ENCODE measurements around the gene POLR2L. TPM values are rescaled to one million over a fixed set of nuclear protein-coding genes. Genes with fewer than 3 reads are reported as not detected.

The POLR2L gene
- total and polyA plus RNA-seq, 2 of the 13 experiments (the other 11 are each of a cell fraction or from before 2014, with no cell fraction given), result 104 to 114 TPM

DNA sequence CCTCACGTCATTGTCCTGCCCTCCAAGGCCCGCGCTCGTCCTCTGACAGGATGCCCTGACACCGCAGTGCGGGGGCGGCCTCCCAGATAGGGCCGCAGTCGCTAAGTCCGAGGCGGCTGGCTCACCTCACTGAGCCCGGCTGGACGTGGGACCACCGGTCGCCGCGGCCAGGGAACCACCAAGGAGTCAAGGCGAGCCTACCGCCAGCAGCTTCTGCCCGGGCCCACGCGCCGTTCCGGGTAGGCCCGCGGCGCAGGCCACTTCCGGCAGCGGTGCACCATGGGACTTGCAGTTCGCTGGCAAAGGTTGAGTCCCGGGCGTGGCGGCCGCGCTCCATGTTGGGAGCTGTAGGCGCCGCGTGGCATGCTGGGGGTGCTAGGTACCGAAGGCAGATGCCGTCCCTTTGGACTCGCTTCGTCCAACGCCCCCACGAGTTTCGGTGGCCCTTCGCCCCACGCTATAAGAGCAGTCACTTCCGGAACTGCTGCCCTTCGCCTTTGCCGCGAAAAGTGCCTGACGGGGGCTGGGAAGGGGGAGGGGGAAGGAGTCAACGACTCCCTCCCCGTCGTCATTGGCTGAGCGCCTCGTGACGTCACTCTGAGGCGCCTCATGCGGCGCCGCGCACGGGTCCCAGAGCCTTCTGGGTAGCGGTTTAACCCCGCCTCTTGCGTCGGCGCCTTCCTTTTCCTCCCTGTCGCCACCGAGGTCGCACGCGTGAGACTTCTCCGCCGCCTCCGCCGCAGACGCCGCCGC is 32.9 kb downstream of the POLR2L start, which contains the start of gene RPLP2 (continued):
- TF ChIP-seq ZBTB38 (CRISPR knock-in tag; IDR thresholded peaks at IDR 0.05) (no peak; the same call in 1 of the 2 replicates), HNF4A (CRISPR knock-in tag; IDR thresholded peaks at IDR 0.05) (no peak; the same call in 1 of the 2 replicates), EP300 (IDR thresholded peaks at IDR 0.05; ENCODE audit: low read depth in 2 of 2, low read length in 2 of 2) (peak in 1 of 2 experiments; percentile 7; a peak in 1 of 4 replicates), EP300 (CRISPR knock-in tag; IDR thresholded peaks at IDR 0.05; ENCODE audit: borderline replicate concordance) (no peak; the same call in 1 of the 2 replicates), ELF3 (CRISPR knock-in tag; IDR thresholded peaks at IDR 0.05) (peak; percentile 59), ZNF17 (CRISPR knock-in tag; IDR thresholded peaks at IDR 0.05) (no peak), ZNF383 (CRISPR knock-in tag; IDR thresholded peaks at IDR 0.05; ENCODE audit: borderline replicate concordance) (peak; percentile 86; the same call in 1 of the 2 replicates), MTF2 (CRISPR knock-in tag; IDR thresholded peaks at IDR 0.05; ENCODE audit: borderline replicate concordance) (no peak), HNRNPH1 (optimal IDR thresholded peaks at IDR 0.05; ENCODE audit: low read depth, low read length) (no peak), AGO1 (IDR thresholded peaks at IDR 0.05; ENCODE audit: low read depth, low read length, poor library complexity, severe bottlenecking) (peak; percentile 40), DR1 (CRISPR knock-in tag; IDR thresholded peaks at IDR 0.05) (peak; percentile 80), ZC3H4 (CRISPR knock-in tag; IDR thresholded peaks at IDR 0.05; ENCODE audit: borderline replicate concordance) (no peak), FIP1L1 (IDR thresholded peaks at IDR 0.05; ENCODE audit: borderline replicate concordance, insufficient read depth, low read depth, low read length) (no peak), DPF2 (CRISPR knock-in tag; IDR thresholded peaks at IDR 0.05; ENCODE audit: borderline replicate concordance, low read depth) (no peak)
- TF ChIP-seq, protein P1, sequence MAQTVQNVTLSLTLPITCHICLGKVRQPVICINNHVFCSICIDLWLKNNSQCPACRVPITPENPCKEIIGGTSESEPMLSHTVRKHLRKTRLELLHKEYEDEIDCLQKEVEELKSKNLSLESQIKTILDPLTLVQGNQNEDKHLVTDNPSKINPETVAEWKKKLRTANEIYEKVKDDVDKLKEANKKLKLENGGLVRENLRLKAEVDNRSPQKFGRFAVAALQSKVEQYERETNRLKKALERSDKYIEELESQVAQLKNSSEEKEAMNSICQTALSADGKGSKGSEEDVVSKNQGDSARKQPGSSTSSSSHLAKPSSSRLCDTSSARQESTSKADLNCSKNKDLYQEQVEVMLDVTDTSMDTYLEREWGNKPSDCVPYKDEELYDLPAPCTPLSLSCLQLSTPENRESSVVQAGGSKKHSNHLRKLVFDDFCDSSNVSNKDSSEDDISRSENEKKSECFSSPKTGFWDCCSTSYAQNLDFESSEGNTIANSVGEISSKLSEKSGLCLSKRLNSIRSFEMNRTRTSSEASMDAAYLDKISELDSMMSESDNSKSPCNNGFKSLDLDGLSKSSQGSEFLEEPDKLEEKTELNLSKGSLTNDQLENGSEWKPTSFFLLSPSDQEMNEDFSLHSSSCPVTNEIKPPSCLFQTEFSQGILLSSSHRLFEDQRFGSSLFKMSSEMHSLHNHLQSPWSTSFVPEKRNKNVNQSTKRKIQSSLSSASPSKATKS (CRISPR knock-in tag; IDR thresholded peaks at IDR 0.05), result no peak
- TF ChIP-seq, protein P2, sequence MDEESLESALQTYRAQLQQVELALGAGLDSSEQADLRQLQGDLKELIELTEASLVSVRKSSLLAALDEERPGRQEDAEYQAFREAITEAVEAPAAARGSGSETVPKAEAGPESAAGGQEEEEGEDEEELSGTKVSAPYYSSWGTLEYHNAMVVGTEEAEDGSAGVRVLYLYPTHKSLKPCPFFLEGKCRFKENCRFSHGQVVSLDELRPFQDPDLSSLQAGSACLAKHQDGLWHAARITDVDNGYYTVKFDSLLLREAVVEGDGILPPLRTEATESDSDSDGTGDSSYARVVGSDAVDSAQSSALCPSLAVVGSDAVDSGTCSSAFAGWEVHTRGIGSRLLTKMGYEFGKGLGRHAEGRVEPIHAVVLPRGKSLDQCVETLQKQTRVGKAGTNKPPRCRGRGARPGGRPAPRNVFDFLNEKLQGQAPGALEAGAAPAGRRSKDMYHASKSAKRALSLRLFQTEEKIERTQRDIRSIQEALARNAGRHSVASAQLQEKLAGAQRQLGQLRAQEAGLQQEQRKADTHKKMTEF (CRISPR knock-in tag; IDR thresholded peaks at IDR 0.05), result peak; percentile 84
- TF ChIP-seq, protein P3, sequence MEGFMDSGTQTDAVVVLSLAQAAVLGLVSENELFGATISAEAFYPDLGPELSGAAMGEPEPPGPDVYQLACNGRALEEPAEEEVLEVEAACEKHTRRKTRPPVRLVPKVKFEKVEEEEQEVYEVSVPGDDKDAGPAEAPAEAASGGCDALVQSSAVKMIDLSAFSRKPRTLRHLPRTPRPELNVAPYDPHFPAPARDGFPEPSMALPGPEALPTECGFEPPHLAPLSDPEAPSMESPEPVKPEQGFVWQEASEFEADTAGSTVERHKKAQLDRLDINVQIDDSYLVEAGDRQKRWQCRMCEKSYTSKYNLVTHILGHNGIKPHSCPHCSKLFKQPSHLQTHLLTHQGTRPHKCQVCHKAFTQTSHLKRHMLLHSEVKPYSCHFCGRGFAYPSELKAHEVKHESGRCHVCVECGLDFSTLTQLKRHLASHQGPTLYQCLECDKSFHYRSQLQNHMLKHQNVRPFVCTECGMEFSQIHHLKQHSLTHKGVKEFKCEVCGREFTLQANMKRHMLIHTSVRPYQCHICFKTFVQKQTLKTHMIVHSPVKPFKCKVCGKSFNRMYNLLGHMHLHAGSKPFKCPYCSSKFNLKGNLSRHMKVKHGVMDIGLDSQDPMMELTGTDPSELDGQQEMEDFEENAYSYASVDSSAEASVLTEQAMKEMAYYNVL (CRISPR knock-in tag; IDR thresholded peaks at IDR 0.05; ENCODE audit: borderline replicate concordance), result no peak
- TF ChIP-seq, protein P4, sequence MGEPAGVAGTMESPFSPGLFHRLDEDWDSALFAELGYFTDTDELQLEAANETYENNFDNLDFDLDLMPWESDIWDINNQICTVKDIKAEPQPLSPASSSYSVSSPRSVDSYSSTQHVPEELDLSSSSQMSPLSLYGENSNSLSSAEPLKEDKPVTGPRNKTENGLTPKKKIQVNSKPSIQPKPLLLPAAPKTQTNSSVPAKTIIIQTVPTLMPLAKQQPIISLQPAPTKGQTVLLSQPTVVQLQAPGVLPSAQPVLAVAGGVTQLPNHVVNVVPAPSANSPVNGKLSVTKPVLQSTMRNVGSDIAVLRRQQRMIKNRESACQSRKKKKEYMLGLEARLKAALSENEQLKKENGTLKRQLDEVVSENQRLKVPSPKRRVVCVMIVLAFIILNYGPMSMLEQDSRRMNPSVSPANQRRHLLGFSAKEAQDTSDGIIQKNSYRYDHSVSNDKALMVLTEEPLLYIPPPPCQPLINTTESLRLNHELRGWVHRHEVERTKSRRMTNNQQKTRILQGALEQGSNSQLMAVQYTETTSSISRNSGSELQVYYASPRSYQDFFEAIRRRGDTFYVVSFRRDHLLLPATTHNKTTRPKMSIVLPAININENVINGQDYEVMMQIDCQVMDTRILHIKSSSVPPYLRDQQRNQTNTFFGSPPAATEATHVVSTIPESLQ (CRISPR knock-in tag; conservative IDR thresholded peaks at IDR 0.05), result 0 out of 2 replicates have a peak, but pooled peaks have one; percentile 61
- TF ChIP-seq, protein P5, sequence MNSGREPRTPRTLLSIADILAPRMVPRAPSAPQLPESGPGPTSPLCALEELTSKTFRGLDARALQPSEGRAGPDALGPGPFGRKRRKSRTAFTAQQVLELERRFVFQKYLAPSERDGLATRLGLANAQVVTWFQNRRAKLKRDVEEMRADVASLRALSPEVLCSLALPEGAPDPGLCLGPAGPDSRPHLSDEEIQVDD (CRISPR knock-in tag; IDR thresholded peaks at IDR 0.05; ENCODE audit: borderline replicate concordance), result peak; percentile 86; the same call in 1 of the 2 replicates
